ENCODE measurements around the gene MC1R.
"Not testable (repeated sequence)": the region's sequence is repeated elsewhere in the genome, so short reads cannot be mapped to it uniquely, and the experiment has no call there.

MC1R gene

DNA sequence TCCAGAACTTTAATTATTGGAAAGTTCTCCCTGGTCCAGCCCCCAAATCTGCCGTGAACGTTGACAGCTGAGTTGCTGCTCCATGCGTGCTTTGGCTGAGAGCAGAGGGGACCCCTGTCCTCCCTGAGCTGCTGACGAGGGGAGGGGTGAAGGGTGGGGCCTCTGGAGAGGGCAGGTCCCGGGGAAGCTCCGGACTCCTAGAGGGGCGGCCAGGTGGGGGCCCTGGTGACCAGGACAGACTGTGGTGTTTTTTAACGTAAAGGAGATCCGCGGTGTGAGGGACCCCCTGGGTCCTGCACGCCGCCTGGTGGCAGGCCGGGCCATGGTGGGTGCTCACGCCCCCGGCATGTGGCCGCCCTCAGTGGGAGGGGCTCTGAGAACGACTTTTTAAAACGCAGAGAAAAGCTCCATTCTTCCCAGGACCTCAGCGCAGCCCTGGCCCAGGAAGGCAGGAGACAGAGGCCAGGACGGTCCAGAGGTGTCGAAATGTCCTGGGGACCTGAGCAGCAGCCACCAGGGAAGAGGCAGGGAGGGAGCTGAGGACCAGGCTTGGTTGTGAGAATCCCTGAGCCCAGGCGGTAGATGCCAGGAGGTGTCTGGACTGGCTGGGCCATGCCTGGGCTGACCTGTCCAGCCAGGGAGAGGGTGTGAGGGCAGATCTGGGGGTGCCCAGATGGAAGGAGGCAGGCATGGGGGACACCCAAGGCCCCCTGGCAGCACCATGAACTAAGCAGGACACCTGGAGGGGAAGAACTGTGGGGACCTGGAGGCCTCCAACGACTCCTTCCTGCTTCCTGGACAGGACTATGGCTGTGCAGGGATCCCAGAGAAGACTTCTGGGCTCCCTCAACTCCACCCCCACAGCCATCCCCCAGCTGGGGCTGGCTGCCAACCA is at the start of gene MC1R:
TSS of gene MC1R (plus strand) at position 410 of the 895 bp plus-strand sequence. CDS start at position 807, 397 bp downstream.
- H3K4me1 ChIP-seq (ENCODE audit: control insufficient read depth, insufficient read depth, low read length): peaks cover 7% of the 10 kb centered on the region
- no peaks in the 10 kb centered on the region for H3K9me3 ChIP-seq (ENCODE audit: control insufficient read depth, insufficient read depth, low read length)
- H3K27me3 ChIP-seq (ENCODE audit: control insufficient read depth, insufficient read depth, low read length): peaks cover 10% of the 10 kb centered on the region
- peak within 1 kb of the TSS; percentile 75 for H3K4me3 ChIP-seq (ENCODE audit: low read depth, low read length)
- peaks cover 3% of the 10 kb centered on the region for H3K36me3 ChIP-seq (ENCODE audit: control insufficient read depth, insufficient read depth, low read length)
- H3K9ac ChIP-seq (ENCODE audit: low read depth, low read length): peak within 1 kb of the TSS; percentile 47

DNA sequence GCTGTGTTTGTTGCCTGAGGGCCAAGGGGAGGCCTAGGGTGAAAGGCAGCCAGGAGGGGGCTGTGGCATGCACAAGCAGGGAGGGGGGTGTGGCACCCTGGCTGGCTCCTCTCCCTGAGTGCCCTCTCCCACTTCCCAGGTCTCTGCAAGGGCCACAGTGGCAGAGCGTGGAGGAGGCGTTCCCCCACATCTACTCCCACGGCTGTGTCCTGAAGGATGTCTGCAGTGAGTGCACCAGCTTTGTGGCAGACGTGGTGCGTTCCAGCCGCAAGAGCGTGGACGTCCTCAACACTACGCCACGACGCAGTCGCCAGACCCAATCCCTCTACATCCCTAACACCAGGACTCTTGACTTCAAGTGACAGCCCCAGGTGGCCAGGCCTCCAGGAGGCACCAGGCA is 48.8 kb upstream of the MC1R start:
- Histone ChIP-seq H3K9ac (ENCODE audit: low read depth, low read length) (no peak overlapping the region), H3K4me3 (ENCODE audit: low read depth, low read length) (no peak overlapping the region), H3K4me1 (ENCODE audit: control insufficient read depth, insufficient read depth, low read length) (no peaks in the 10 kb centered on the region)

DNA sequence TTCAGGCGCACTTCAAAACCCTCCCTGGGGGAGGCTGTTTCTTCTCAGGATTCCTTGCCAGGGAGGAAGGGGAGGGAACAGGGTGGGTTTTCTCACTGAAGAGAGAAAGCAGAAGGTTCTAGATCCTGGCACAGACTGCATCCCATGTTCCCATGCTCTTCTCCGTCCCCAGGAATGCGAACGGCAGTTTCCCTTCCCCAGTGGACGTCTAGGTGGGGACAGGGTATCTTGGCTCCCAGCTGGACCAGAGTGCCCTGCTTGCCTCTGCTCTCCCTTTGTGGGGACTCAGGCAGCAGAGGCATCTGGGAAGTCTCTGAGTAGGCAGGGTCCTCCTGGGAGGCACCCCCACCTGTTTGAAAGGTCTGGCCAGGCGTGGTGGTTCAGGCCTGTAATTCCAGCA is 48.2 kb upstream of the MC1R start:
- Histone ChIP-seq H3K27me3 (ENCODE audit: control insufficient read depth, insufficient read depth, low read length) (no peaks in the 10 kb centered on the region), H3K9ac (ENCODE audit: low read depth, low read length) (no peak overlapping the region), H3K4me3 (ENCODE audit: low read depth, low read length) (no peak overlapping the region), H3K36me3 (ENCODE audit: control insufficient read depth, insufficient read depth, low read length) (peaks cover 4% of the 10 kb centered on the region), H3K9me3 (ENCODE audit: control insufficient read depth, insufficient read depth, low read length) (peaks cover 6% of the 10 kb centered on the region), H3K4me1 (ENCODE audit: control insufficient read depth, insufficient read depth, low read length) (no peaks in the 10 kb centered on the region)

More for the DNA sequence above, 48.8 kb upstream of the MC1R start:
- H3K27me3 ChIP-seq (ENCODE audit: control insufficient read depth, insufficient read depth, low read length): no peaks in the 10 kb centered on the region
- H3K36me3 ChIP-seq (ENCODE audit: control insufficient read depth, insufficient read depth, low read length): peaks cover 3% of the 10 kb centered on the region
- H3K9me3 ChIP-seq (ENCODE audit: control insufficient read depth, insufficient read depth, low read length): peaks cover 6% of the 10 kb centered on the region

GRCh38 chr16:89871895-89872294 is 46.8 kb upstream of the MC1R start:
- Histone ChIP-seq H3K36me3 (ENCODE audit: control insufficient read depth, insufficient read depth, low read length) (peaks cover 4% of the 10 kb centered on the region), H3K4me1 (ENCODE audit: control insufficient read depth, insufficient read depth, low read length) (no peaks in the 10 kb centered on the region), H3K27me3 (ENCODE audit: control insufficient read depth, insufficient read depth, low read length) (no peaks in the 10 kb centered on the region), H3K4me3 (ENCODE audit: low read depth, low read length) (no peak overlapping the region), H3K9ac (ENCODE audit: low read depth, low read length) (no peak overlapping the region), H3K9me3 (ENCODE audit: control insufficient read depth, insufficient read depth, low read length) (peaks cover 6% of the 10 kb centered on the region)

DNA sequence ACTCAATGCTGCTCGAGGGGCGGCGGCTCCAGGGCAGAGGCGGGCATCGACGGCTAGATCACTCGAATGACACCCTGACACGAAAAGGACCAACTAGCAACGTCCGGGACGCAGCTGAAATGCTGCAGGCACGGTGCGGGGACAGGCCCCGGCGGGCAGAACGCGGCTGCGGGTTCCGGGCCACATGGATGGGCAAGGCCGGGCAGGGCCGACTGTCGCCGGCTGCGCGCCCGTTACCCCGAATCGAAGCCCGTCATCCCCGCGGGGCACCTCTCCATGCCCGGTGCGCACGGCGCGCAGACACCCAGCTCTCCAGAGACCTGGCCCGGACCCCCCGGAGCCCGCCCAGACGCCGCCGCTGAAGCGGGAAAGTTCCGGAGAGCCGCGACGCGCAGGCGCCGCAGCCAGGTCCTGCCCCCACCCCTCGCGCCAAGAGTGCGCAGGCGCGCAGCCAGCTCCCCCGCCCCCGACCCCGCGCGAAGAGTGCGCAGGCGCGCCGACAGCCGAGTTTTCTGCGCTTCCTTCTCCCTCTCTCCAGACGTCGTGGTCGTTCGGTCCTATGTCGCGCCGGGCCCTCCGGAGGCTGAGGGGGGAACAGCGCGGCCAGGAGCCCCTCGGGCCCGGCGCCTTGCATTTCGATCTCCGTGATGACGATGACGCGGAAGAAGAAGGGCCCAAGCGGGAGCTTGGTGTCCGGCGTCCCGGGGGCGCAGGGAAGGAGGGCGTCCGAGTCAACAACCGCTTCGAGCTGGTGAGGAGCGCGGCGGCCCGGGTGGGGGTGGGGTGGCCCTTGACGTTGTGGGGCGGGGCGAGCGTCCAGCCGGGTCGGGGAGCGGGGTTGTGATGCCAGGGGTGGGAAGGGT is 45.3 kb upstream of the MC1R start, which contains the start of gene TCF25:
TSS of gene TCF25 (plus strand) at position 484 of the 863 bp plus-strand sequence. CDS start at position 560, 76 bp downstream.
- Histone ChIP-seq H3K9ac (ENCODE audit: low read depth, low read length) (peak within 1 kb of the TSS; percentile 89), H3K36me3 (ENCODE audit: control insufficient read depth, insufficient read depth, low read length) (peaks cover 4% of the 10 kb centered on the region), H3K27me3 (ENCODE audit: control insufficient read depth, insufficient read depth, low read length) (no peaks in the 10 kb centered on the region), H3K9me3 (ENCODE audit: control insufficient read depth, insufficient read depth, low read length) (no peaks in the 10 kb centered on the region), H3K4me1 (ENCODE audit: control insufficient read depth, insufficient read depth, low read length) (no peaks in the 10 kb centered on the region), H3K4me3 (ENCODE audit: low read depth, low read length) (peak within 1 kb of the TSS; percentile 88)

DNA sequence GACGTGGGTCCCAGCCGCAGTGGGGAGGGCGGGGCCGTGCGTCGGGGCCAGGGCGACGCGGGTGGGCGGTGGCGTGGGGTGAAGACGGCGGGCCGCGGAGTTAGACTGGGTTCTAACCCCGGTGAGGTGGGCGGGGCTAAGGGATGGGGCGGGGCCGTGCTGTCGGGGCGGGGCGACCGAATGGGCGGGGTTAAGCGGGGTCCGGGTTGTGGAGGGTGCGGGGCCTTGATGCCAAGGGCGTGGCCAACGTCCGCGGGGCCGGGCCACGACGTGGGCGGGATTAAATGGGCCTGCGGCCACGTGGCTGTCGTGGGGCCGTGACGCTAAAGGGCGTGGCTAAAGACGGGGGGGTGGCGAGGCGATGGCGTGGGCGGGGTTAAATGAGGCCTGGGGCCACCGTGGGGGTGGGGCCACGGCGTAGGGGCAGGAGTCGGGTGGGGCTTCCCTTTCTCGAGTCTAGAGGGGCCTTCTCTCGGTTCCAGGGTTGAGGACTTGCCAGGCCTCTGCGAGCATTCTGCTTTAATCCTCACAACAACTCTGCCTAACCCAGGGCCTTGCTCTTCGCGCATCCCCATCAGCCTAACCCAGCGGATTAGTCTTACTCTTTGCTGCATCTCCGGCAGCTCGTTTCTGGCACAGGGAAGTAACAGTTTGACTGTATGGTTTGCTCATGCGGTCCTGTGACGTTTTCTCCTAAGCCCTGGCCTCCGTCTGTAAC is 44.5 kb upstream of the MC1R start:
- Histone ChIP-seq H3K4me1 (ENCODE audit: control insufficient read depth, insufficient read depth, low read length) (no peaks in the 10 kb centered on the region), H3K9ac (ENCODE audit: low read depth, low read length) (peak overlapping the region; percentile 41), H3K27me3 (ENCODE audit: control insufficient read depth, insufficient read depth, low read length) (no peaks in the 10 kb centered on the region), H3K36me3 (ENCODE audit: control insufficient read depth, insufficient read depth, low read length) (peaks cover 8% of the 10 kb centered on the region), H3K9me3 (ENCODE audit: control insufficient read depth, insufficient read depth, low read length) (no peaks in the 10 kb centered on the region), H3K4me3 (ENCODE audit: low read depth, low read length) (peak overlapping the region; percentile 88)

GRCh38 chr16:89879123-89879522 is 39.5 kb upstream of the MC1R start:
- not testable (repeated sequence) for H3K9ac ChIP-seq (ENCODE audit: low read depth, low read length); H3K4me3 ChIP-seq (ENCODE audit: low read depth, low read length); H3K9me3 ChIP-seq (ENCODE audit: control insufficient read depth, insufficient read depth, low read length); H3K4me1 ChIP-seq (ENCODE audit: control insufficient read depth, insufficient read depth, low read length); H3K27me3 ChIP-seq (ENCODE audit: control insufficient read depth, insufficient read depth, low read length)
- H3K36me3 ChIP-seq (ENCODE audit: control insufficient read depth, insufficient read depth, low read length): peaks cover 30% of the 10 kb centered on the region

DNA sequence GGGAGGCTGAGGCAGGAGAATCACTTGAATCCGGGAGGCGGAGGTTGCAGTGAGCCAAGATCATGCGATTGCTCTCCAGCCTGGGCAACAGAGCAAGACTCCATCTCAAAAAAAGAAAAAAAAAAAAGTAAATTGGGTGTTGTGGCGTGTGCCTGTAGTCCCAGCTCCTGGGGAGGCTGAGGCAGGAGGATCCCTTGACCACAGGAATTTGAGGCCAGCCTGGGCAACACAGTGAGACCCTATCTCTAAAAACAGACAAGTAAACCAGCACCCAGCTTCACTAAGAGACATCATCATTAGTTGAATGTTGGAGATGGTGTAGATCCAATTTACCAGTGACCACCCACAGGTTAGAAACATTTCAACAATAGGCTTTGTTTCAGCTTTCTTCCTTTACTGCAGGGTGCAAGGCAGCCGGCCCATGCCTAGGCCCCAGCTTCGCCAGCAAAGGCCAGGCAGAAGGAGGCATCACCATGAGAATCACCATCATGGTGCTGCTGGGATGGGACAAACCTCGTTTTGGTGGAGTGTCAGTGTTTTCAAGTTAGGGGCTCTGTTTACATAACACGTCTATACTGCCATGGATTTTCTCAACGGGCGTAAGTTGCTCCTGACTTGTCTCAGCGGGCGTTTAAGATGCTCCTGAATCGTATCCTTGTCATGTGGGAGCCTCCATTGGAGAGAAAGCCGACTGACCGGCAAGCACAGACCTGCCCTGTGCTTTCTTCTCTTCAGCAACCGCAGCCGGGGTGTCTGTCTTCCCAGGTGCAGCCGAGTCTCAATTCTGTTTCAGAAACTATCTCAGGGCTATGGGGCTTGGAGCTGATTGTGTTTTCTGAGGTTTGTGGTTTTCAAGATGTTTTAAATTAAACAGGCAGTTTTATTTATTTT is 37.9 kb upstream of the MC1R start:
- Histone ChIP-seq H3K27me3 (ENCODE audit: control insufficient read depth, insufficient read depth, low read length) (no peaks in the 10 kb centered on the region), H3K4me3 (ENCODE audit: low read depth, low read length) (no peak overlapping the region), H3K9me3 (ENCODE audit: control insufficient read depth, insufficient read depth, low read length) (no peaks in the 10 kb centered on the region), H3K36me3 (ENCODE audit: control insufficient read depth, insufficient read depth, low read length) (peaks cover 37% of the 10 kb centered on the region), H3K4me1 (ENCODE audit: control insufficient read depth, insufficient read depth, low read length) (no peaks in the 10 kb centered on the region), H3K9ac (ENCODE audit: low read depth, low read length) (no peak overlapping the region)

DNA sequence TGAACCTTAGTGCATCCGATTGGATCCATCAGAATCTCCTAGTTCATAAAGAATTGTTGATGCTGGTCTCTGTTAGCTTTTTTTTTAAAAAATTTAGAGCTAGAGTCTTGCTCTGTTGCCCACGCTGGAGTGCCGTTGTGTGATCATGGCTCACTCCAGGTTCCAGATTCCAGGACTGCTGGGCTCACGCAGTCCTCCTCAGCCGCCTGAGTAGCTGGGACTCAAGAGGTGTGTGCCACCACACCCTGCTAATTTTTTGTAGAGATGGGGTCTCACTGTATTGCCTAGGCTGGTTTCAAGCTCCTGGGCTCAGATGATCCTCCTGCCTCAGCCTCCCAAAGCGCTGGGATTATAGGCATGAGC is 37.3 kb upstream of the MC1R start:
- Histone ChIP-seq H3K36me3 (ENCODE audit: control insufficient read depth, insufficient read depth, low read length) (peaks cover 38% of the 10 kb centered on the region), H3K4me3 (ENCODE audit: low read depth, low read length) (no peak overlapping the region), H3K27me3 (ENCODE audit: control insufficient read depth, insufficient read depth, low read length) (no peaks in the 10 kb centered on the region), H3K9me3 (ENCODE audit: control insufficient read depth, insufficient read depth, low read length) (no peaks in the 10 kb centered on the region), H3K4me1 (ENCODE audit: control insufficient read depth, insufficient read depth, low read length) (no peaks in the 10 kb centered on the region), H3K9ac (ENCODE audit: low read depth, low read length) (no peak overlapping the region)

DNA sequence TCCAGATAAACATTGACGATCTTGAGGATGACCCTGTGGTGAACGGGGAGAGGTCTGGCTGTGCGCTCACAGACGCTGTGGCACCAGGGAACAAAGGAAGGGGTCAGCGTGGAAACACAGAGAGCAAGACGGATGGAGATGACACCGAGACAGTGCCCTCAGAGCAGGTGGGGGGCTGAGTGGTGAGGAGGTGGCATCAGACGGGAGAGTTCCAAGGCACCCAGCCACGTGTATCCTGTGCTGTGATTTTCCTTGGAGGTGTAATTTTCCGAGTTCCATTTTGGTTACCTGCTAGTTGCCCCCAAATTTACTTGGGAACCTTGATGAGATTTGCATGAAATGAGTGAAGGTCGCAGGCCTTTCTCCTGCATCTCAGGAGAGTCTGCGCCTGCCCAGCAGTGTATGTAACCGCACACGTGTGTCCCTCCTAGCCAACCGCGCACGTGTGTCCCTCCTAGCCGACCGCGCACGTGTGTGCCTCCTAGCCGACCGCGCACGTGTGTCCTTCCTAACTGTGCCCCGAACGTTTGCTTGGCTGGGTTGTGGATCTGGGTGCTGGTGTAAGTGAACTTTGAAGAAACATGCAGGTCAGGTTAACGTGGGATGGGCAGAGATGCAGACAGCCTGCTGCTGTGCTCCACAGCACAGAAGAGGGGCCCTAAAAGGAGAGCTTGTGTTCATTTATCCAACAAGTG is 35.2 kb upstream of the MC1R start:
- H3K4me3 ChIP-seq (ENCODE audit: low read depth, low read length): no peak overlapping the region
- no peak overlapping the region for H3K9ac ChIP-seq (ENCODE audit: low read depth, low read length)
- H3K4me1 ChIP-seq (ENCODE audit: control insufficient read depth, insufficient read depth, low read length): no peaks in the 10 kb centered on the region
- no peaks in the 10 kb centered on the region for H3K27me3 ChIP-seq (ENCODE audit: control insufficient read depth, insufficient read depth, low read length)
- H3K36me3 ChIP-seq (ENCODE audit: control insufficient read depth, insufficient read depth, low read length): peaks cover 46% of the 10 kb centered on the region
- no peaks in the 10 kb centered on the region for H3K9me3 ChIP-seq (ENCODE audit: control insufficient read depth, insufficient read depth, low read length)
